Vagina (tissue), 2 donors: ENCODE measurements around the gene ANKRD28.

Source experiments
- CTCF ChIP-seq, 3 experiments: fragments of 450-650 bp in 2 of 3; fragments of 200-600 bp in 1 of 3; sonication (generic) in 1 of 3; IDR thresholded peaks; one replicate each; pipeline ENCODE4 v1.5.1; 2017 to 2019; ENCODE audit warnings: antibody characterized with exemption in 3 of 3, mild to moderate bottlenecking in 2 of 3, moderate library complexity in 2 of 3
- POLR2A ChIP-seq, 2 donors: fragments of 450-650 bp; IDR thresholded peaks; one replicate each; pipeline ENCODE4 v1.6.1; 2017; ENCODE audit warnings: antibody characterized with exemption in 2 of 2, mild to moderate bottlenecking in 2 of 2, moderate library complexity in 2 of 2
- POLR2AphosphoS5 ChIP-seq, 2 donors: sonication (generic); formaldehyde crosslinking; IDR thresholded peaks; one replicate each; pipeline ENCODE4 v1.9.0; 2017; ENCODE audit warnings: antibody characterized with exemption in 2 of 2, mild to moderate bottlenecking in 2 of 2, low read depth in 1 of 2; ENCODE audit not compliant: insufficient read depth in 1 of 2

- TF ChIP-seq POLR2A (IDR thresholded peaks at IDR 0.05): no peak
- no peak for TF ChIP-seq CTCF (IDR thresholded peaks at IDR 0.05)
- no peak for TF ChIP-seq POLR2AphosphoS5 (IDR thresholded peaks at IDR 0.05; ENCODE audit: insufficient read depth in 1 of 2, low read depth in 1 of 2)
Observed at GRCh38 chr3:15804553-15805095, 6.8 kb upstream of the ANKRD28 start.
